Stomach smooth muscle (tissue), 2 donors: ENCODE results near the gene GGACT.

Experiments
- H3K27ac ChIP-seq: one replicate; pipeline ENCODE4 v1.7.0; 2013; ENCODE audit warnings: mild to moderate bottlenecking, low read length, inconsistent platforms
- H3K27me3 ChIP-seq, 2 donors: one replicate each; pipeline ENCODE4 v1.7.0; 2013; ENCODE audit warnings: low read length in 2 of 2; ENCODE audit not compliant: insufficient read depth in 2 of 2, control insufficient read depth in 1 of 2
- H3K36me3 ChIP-seq, 2 donors: one replicate each; pipeline ENCODE4 v1.7.0; 2013; ENCODE audit warnings: low read length in 2 of 2; ENCODE audit not compliant: control insufficient read depth in 2 of 2, insufficient read depth in 2 of 2
- H3K4me1 ChIP-seq: one replicate; pipeline ENCODE4 v1.7.0; 2013; ENCODE audit warnings: low read length; ENCODE audit not compliant: control insufficient read depth, insufficient read depth
- H3K4me3 ChIP-seq, 2 donors: one replicate each; pipeline ENCODE4 v1.7.0; 2013; ENCODE audit warnings: low read length in 2 of 2
- H3K9ac ChIP-seq, 2 donors: one replicate each; pipeline ENCODE4 v1.7.0; 2013; ENCODE audit warnings: low read length in 2 of 2, mild to moderate bottlenecking in 1 of 2
- H3K9me3 ChIP-seq, 2 donors: one replicate each; pipeline ENCODE4 v1.7.0; 2013; ENCODE audit warnings: low read length in 2 of 2; ENCODE audit not compliant: control insufficient read depth in 2 of 2
- donor health status: healthy.
- donor health status: Pancreatic carcinoma.

GGACT gene

DNA sequence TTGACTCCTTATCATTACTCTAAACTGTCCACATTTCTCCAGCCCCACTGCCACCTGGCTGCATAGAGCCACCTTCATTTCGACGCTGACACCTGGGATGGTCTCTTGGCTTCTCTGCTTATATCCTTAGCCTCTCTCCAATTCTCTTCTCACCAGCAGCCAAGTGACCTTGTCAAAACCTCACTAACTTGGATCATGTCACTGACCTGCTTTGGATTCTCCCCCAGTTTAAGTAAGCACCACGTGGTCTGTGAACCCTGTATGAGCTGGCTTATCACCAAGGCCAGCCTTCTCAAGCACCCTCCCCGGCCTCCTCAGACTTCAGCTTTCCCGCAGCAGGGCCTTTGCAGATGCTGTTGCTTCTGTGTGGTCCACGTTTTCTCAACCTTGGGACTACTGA is 12.3 kb upstream of the GGACT start:
- peaks cover 2% of the 10 kb centered on the region for H3K4me1 ChIP-seq
- no peak overlapping the region for H3K27ac ChIP-seq
- H3K4me3 ChIP-seq = no peak overlapping the region
- H3K9ac ChIP-seq = no peak overlapping the region
- no peaks in the 10 kb centered on the region for H3K36me3 ChIP-seq
- no peaks in the 10 kb centered on the region for H3K27me3 ChIP-seq
- H3K9me3 ChIP-seq = no peaks in the 10 kb centered on the region

DNA sequence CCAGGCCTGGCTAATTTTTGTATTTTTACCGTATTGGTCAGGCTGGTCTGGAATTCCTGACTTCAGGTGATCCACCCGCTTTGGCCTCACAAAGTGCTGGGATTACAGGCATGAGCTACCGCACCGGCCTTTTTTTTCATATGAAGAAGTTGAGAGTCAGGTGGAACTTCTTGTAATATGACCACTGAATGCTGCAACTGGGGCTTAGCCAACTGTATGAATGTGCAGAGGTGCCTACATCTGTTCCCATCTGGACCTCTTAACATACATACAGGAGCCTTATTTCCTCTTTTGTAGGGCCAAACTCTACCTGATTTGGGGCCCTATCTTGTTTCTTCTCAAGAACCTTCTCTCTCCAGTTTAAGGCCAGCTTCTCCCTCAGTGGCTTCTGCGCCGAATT is 11.9 kb upstream of the GGACT start:
- Histone ChIP-seq H3K4me3 (no peak overlapping the region), H3K36me3 (no peaks in the 10 kb centered on the region), H3K9ac (no peak overlapping the region), H3K27me3 (no peaks in the 10 kb centered on the region), H3K27ac (no peak overlapping the region), H3K9me3 (no peaks in the 10 kb centered on the region), H3K4me1 (peaks cover 2% of the 10 kb centered on the region)

DNA sequence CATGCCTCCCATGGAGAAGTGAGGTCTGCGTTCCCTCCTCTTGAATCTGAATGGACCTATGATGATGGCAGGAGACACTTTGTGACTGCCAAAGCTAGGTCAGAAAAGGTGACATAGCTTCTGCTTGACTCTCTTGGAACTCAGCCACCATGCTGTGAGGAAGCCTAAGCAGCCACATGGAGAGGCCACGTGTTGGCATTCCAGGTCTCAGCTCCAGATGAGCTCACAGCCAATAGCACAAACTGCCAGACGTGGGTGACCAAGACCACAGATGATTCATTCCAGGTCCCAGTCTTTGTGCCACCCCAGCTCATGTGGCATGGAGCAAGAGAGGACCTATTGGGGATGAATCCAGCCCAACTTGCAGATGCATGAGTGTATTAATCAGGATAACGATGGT is 8.7 kb upstream of the GGACT start:
- H3K27ac ChIP-seq = no peak overlapping the region
- H3K4me3 ChIP-seq = no peak overlapping the region
- H3K4me1 ChIP-seq = no peaks in the 10 kb centered on the region
- H3K9me3 ChIP-seq = no peaks in the 10 kb centered on the region
- H3K9ac ChIP-seq = no peak overlapping the region
- no peaks in the 10 kb centered on the region for H3K36me3 ChIP-seq
- no peaks in the 10 kb centered on the region for H3K27me3 ChIP-seq

DNA sequence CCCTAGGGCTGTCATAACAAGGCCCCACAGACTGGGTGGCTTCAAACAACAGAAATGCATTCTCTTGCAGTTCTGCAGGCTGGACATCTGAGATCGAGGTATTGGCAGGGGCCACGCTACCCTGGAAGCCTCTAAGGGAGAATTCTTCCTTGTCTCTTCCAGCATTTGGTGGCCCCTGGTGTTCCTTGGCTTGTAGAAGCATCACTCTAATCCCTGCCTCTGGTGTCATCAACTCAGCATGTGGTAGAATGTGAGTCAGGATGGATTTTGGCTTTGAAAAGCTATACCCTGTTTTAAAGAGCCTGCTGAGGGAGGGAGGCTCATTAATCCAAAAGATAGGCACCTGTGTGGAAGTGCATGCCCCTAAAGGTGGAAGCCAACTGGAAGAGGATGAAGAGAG is 7.9 kb upstream of the GGACT start:
- Histone ChIP-seq H3K4me1 (no peaks in the 10 kb centered on the region), H3K4me3 (no peak overlapping the region), H3K36me3 (no peaks in the 10 kb centered on the region), H3K27me3 (no peaks in the 10 kb centered on the region), H3K27ac (no peak overlapping the region), H3K9me3 (no peaks in the 10 kb centered on the region), H3K9ac (no peak overlapping the region)

DNA sequence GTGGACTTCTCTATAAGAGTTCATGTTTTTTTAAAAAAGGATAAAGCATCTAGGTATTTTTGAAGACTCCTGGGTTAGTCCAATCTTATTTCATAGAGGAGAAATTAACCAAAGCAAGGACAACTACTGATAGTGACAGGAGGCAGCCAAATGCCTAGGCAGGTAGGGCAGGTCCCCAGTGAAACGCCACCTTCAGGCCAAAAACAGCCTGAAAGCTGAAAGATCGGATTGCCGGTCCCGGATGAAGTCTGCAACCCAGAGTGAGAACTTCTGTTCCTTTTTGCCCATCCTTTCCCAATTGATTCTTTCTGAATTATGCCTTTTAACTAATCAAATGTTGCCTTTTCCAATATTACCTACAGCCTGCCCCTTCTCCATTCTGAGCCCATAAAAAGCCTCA is 6.1 kb upstream of the GGACT start:
- Histone ChIP-seq H3K4me3 (no peak overlapping the region), H3K27me3 (no peaks in the 10 kb centered on the region), H3K9me3 (no peaks in the 10 kb centered on the region), H3K4me1 (no peaks in the 10 kb centered on the region), H3K27ac (no peak overlapping the region), H3K9ac (no peak overlapping the region), H3K36me3 (no peaks in the 10 kb centered on the region)

DNA sequence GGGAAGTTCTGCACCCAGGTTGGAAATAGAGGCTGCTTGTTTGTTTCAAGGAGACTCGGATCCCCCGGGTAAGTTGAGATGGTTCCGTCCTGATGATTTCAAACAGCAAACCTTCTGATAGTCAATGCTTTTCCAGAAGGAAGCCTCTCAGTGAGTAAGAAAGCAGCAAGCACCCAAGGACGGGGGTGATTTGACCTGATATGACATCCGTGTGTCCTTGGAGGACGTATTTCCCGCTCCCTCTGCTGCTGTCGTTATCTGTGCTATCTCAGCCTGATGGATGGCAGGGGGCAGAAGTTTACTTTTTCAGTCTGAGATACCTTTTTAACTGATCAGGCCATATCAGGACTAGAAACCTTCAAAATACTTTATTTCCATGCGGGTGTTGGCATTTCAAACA is 5.7 kb upstream of the GGACT start:
- H3K36me3 ChIP-seq = no peaks in the 10 kb centered on the region
- no peaks in the 10 kb centered on the region for H3K9me3 ChIP-seq
- H3K27me3 ChIP-seq = no peaks in the 10 kb centered on the region
- H3K9ac ChIP-seq = no peak overlapping the region
- H3K4me1 ChIP-seq = no peaks in the 10 kb centered on the region
- H3K27ac ChIP-seq = no peak overlapping the region
- no peak overlapping the region for H3K4me3 ChIP-seq

DNA sequence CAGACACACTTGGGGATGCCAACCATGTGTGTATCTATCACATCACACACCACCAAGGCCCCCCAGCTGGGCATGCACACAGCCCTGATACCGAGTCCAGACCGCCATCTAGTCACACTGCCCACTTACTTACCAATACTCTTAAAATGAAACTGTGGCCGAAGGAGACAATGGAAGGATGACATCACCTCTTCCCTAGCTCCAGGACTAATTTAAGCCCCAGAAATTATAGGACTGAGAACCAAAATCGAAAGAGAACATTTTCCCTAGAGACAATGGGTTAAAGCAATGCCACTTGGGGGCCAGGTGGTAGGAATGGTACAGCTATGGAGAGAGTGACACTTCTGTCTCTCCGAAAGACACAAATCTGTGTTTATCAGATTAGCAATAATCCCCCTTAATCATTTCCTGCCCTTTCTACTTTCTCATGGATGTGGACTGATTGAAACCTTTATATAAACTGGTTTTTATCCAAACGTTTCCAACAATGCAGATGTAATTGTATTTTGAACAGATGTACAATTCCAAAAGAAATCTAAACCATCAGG is 663 bp upstream of the GGACT start:
- Histone ChIP-seq H3K27ac (no peak overlapping the region), H3K36me3 (no peaks in the 10 kb centered on the region), H3K27me3 (no peaks in the 10 kb centered on the region), H3K4me3 (peak overlapping the region; percentile 47 to 79), H3K9ac (no peak overlapping the region), H3K9me3 (no peaks in the 10 kb centered on the region), H3K4me1 (peaks cover 4% of the 10 kb centered on the region)

DNA sequence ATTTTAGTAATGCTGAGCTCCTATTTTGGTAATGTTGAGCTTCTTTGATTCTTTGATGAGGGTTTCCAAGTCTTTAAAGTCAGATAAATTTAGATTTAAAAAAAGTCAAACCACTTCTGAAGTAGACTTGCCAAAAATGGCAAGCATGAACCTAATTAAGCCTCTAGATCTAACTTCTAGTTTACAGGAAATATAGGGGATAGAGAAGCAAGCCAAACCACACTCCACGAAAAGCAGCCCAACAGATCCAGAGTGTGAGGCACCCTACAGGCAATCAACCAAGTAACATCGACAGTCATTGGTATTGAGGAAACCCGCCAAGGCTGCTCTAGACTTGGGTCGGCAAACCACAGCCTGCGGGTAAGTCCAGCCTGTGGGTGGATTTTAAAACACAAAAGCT is 3.7 kb downstream of the GGACT start:
- Histone ChIP-seq H3K9ac (no peak overlapping the region), H3K27ac (no peak overlapping the region), H3K4me3 (no peak overlapping the region), H3K4me1 (peaks cover 4% of the 10 kb centered on the region), H3K9me3 (no peaks in the 10 kb centered on the region), H3K27me3 (no peaks in the 10 kb centered on the region), H3K36me3 (peaks cover 6 to 10% of the 10 kb centered on the region in 2 donors)

DNA sequence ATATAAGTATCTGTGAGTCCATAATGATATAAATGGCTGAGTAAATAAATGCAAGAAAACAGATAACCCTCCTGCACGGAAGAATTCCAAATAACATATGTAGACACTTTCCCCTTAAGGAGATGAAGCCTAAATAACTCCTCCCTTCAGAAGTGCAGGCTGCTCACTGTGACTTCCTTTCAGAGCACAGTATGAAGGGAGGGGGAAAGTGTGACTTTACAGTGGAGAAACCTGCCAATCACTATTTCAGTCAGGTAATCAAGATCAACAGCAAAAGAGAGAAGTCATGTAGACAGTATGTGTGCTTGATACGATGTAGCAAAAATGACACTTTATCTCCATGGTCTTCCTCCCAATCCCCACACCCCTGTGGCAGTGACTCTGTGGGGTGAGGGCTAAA is 7.1 kb downstream of the GGACT start:
- H3K4me3 ChIP-seq = no peak overlapping the region
- H3K9me3 ChIP-seq = no peaks in the 10 kb centered on the region
- H3K4me1 ChIP-seq = no peaks in the 10 kb centered on the region
- H3K27me3 ChIP-seq = no peaks in the 10 kb centered on the region
- no peak overlapping the region for H3K9ac ChIP-seq
- no peak overlapping the region for H3K27ac ChIP-seq
- peaks cover 6 to 12% of the 10 kb centered on the region in 2 donors for H3K36me3 ChIP-seq

DNA sequence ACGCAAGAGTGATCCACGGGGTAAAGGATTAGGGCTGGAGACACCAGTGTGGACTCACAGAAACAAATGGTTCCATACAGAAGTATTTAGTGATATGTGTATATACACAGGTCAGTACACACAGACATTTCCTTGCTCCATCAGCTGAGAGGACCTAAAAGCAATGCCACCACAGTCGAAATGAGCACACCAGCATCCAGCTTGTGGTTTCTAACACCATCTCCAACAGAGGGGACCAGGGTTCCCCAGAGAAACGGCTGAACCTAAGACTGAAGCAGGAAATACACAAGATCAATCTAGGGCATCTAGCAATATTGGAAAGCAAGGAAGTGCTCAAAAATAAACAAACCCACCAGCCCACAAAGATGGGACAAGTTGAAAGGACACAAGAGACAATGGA is 7.6 kb downstream of the GGACT start:
- H3K27me3 ChIP-seq = no peaks in the 10 kb centered on the region
- no peaks in the 10 kb centered on the region for H3K9me3 ChIP-seq
- peaks cover 6 to 12% of the 10 kb centered on the region in 2 donors for H3K36me3 ChIP-seq
- H3K4me3 ChIP-seq = no peak overlapping the region
- H3K27ac ChIP-seq = no peak overlapping the region
- no peak overlapping the region for H3K9ac ChIP-seq
- no peaks in the 10 kb centered on the region for H3K4me1 ChIP-seq

DNA sequence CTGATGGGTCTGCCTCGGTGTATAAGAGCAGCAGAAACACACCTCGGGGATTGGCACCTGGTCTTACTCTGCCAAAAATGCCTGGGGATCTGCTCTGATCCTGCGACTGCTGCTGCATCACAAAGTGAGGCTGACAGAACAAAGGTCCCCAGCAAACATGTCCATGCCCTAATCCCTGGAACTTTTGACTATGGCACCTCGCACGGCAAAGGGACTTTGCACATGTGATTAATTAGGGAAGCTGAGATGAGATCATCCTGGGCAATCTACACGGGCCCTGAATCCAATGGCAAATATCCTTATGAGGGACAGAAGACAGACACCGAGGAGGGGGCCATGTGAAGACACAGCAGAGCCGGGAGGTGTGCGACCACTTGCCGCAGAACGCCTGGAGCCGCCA is 8.5 kb downstream of the GGACT start:
- H3K4me3 ChIP-seq = no peak overlapping the region
- no peaks in the 10 kb centered on the region for H3K9me3 ChIP-seq
- no peak overlapping the region for H3K27ac ChIP-seq
- H3K36me3 ChIP-seq = peaks cover 6 to 12% of the 10 kb centered on the region in 2 donors
- no peaks in the 10 kb centered on the region for H3K4me1 ChIP-seq
- H3K9ac ChIP-seq = no peak overlapping the region
- H3K27me3 ChIP-seq = no peaks in the 10 kb centered on the region
